H4 (cell line): ENCODE results near the gene NNMT. TPM values are rescaled to one million over a fixed set of nuclear protein-coding genes. Genes with fewer than 3 reads are reported as not detected.

Experiments
- DNase-seq: peaks from one replicate; pipeline ENCODE4 v3.0.0-alpha.2; 2015; ENCODE audit warnings: low spot score
- total RNA-seq: library from RNA; depleted of rRNA; stranded (reverse); fragments of >200 nt; shearing (Covaris generic); gene quantifications from 2 replicates; pipeline ENCODE4 v1.2.3, GENCODE V29; 2014; rRNA removed

Gene NNMT
- 895 and 907 TPM in 2 replicates for total RNA-seq

DNA sequence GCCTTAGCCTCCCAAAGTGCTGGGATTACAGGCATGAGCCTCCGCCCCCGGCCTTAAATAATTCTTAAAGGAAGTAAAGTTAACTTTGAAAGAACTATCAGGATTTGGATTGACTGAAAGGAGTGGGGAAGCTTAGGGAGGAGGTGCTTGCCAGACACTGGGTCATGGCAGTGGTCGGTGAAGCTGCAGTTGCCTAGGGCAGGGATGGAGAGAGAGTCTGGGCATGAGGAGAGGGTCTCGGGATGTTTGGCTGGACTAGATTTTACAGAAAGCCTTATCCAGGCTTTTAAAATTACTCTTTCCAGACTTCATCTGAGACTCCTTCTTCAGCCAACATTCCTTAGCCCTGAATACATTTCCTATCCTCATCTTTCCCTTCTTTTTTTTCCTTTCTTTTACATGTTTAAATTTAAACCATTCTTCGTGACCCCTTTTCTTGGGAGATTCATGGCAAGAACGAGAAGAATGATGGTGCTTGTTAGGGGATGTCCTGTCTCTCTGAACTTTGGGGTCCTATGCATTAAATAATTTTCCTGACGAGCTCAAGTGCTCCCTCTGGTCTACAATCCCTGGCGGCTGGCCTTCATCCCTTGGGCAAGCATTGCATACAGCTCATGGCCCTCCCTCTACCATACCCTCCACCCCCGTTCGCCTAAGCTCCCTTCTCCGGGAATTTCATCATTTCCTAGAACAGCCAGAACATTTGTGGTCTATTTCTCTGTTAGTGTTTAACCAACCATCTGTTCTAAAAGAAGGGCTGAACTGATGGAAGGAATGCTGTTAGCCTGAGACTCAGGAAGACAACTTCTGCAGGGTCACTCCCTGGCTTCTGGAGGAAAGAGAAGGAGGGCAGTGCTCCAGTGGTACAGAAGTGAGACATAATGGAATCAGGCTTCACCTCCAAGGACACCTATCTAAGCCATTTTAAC lies at the start of gene NNMT:
Gene NNMT, plus strand, starts transcription at position 724 of the 929 bp plus-strand sequence. Its CDS starts 158 bp downstream, at position 882.
- DNase-seq, result peak; percentile 97

- DNase-seq, result no peak
These were observed 49.0 kb upstream of the NNMT start for GRCh38 chr11:114247070-114247789.

- no peak for DNase-seq
These were observed 46.0 kb upstream of the NNMT start for GRCh38 chr11:114250180-114250579.

GRCh38 chr11:114250993-114251814 lies 45.0 kb upstream of the NNMT start:
- DNase-seq, result no peak

GRCh38 chr11:114251815-114252337 lies 44.3 kb upstream of the NNMT start:
- DNase-seq, result no peak

DNA sequence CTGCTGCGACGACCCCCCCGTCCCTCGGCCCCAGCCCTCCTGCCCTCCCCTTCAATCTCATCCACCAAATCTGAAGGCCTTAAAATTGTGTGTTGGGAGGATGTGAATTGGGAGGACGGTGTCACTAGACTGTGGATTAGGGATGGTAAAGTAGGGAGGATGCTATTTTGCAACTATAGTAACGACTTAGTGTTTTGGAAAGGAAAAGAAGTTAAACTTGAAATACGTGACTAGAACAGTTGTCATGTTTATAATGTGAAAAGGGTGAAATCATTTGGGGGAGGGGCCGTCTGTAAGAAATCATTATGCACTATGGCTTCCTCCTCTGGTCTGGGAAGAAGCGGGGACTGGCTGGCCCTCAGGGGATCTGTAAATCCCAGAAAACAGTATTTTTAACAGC lies 43.4 kb upstream of the NNMT start:
- DNase-seq, result no peak

GRCh38 chr11:114253771-114254170 lies 42.4 kb upstream of the NNMT start:
- no peak for DNase-seq

- DNase-seq, result no peak
These were observed 41.5 kb upstream of the NNMT start for GRCh38 chr11:114254571-114255146.

DNA sequence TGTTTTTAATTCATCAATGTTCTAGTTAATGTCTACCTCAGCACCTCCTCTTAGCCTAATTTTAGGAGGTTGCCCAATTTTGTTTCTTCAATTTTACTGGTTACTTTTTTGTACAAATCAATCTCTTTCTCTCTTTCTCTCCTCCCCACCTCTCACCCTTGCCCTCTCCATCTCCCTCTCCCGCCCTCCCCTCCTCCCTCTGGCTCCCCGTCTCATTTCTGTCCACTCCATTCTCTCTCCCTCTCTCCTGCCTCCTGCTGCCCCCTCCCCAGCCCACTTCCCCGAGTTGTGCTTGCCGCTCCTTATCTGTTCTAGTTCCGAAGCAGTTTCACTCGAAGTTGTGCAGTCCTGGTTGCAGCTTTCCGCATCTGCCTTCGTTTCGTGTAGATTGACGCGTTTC lies 40.9 kb upstream of the NNMT start:
- no peak for DNase-seq

- no peak for DNase-seq
These were observed 39.8 kb upstream of the NNMT start for GRCh38 chr11:114256176-114256966.

DNA sequence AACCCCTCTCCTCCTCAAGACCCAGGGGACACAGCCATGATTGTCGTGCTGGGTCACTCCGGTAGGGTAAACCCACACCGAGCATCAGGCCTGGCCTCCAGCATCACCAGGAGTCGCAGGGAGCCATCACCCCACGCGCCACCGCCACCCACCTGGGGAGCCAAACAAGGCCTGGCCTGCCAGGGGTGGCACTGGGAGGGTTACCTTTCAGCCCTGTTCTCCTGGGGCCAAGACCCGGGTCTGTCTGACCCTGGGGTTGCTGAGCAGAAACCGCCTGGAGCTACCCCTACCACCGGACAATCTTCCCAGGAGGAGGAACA lies 39.3 kb upstream of the NNMT start:
- no peak for DNase-seq

DNA sequence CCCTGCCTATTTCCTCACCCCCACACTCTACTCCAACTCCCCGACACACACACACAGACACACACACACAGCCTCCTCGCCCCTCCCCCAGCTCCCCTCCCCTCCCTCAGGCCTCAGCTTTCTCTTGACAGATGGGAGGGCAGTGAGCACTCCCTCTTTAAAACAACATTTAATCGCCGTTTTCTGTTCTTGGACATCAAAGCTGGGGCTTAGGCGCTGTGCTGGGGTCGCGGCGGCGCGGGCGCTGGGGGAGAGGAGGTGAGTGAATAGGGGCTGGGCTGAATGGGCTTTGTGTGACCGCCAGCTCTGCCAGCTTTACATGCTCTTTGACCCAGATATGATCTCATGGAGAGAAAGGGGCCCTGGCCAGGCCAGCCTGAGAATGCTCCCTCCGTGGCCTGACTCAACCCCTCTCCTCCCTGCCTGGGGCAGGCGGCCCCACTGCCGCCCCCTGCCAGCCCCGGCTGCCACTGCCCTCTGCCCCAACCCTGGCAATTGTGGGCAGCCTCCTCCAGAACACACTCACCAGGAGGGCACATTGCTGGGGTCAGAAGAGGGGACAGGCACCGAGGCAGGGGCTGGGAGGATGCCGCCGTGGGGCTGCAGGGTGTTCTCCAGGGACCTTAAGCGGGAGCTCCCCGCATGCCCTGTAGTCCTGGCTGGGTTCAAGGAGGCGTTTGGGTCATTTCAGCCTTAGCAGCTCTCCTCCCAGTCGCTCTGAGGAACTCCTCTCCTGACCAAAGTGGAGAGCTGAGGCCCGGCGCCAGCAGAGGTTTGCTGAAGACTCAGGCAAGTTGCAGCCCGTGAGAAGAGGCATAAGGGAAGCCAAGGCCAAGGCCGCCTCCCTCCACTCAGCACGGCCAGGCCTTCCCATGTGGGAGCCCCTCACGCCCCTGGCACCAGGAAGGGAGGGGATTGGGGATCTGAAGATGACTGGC lies 38.3 kb upstream of the NNMT start:
- no peak for DNase-seq

- DNase-seq, result no peak
These were observed 37.5 kb upstream of the NNMT start for GRCh38 chr11:114258696-114259095.

DNA sequence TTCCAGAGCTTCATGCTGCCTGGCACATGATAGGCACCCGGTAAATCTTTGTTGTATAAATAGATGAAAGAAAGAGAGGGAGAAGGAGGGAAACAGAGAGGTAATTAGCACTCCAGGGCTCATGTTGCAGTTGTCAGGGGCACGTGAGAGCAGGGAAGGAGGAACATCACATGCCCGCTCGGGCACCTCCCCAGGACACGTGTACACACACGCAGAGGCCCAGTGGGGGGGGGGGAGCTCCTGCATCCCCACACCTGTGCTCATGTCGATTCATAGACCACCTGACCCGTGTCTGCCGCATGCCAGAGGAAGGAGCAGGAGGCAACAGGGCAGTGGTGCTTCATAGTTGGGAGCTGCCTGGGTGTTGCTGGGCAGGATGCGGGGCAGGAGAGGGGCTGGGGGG lies 37.1 kb upstream of the NNMT start:
- DNase-seq, result no peak

DNA sequence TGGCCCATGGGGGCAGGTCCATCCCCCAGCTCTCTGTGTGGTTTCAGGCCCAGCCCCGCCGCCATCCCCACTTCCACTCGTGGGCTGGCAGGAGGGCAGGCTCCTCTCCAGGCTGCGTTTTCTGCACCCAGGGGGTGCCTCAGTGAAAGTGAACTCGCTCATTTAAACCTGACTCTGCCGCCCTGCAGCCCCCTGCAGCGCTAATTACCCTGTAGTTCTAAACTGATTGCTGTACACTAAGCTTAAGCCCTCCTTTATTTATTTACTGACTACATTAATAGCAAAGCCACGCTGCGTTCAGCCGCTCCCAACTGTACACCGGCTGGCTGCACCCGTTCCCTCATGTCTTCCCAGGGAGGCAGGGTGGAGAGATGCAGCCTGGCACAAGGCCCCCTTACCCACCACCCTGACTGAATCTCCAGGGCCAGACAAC lies 36.6 kb upstream of the NNMT start:
- DNase-seq, result no peak

DNA sequence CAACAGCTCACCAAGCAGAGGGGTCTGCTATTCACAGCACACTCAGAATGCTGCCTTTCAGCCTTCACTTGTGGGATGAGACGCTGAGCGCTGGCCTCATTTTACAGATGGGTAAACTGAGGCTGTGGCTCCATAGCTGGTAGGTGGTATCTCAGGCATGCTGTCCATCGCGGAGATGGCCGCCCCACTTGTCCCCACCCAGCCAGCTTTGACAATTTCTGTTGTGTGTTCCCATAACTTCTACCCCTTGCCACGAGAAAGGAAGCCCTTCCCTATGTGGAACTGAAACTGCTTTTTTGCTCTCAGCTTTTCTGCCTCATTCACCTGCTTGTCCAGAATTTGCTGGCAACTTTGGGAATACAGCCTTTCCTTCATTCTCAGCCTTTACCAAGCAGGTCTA lies 36.1 kb upstream of the NNMT start:
- no peak for DNase-seq

DNA sequence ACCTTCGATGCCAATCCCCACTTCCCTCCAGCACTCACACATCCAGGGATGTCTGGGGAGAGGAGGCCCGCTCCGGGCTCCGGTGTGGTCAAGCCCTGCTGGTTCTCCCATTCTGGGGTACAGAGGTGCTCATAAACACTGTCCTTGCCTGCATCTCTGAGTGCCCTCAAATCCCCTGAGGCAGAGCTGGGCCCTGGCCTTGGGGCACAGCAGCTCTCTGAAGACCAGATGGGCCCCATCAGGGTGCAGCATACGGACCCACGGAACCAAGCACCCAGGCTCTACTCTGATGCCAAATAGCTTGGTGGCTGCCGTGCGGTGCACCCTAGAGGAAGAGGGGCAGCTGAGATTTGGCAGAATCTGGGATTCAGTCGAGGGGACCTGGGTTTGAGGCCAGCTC lies 35.7 kb upstream of the NNMT start:
- DNase-seq, result no peak

DNA sequence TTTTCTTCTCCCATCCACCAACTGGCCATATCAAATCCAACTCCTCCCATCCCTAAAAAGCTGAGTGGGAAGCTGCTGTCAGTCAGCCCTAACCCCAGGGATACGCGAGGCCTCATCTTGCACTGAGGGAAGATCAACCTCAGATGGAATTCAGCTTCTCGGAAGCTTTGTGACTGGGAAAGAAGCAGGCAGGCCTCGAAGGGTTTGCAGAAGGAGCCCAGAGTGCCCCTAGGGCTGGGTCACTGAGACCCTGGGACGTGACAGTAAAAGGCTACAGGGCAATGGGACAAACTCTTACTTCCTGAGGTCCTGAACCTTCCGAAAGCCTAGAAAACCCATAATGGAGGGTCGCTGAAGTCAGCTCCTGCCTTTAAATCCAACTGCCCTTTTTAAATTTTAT lies 34.4 kb upstream of the NNMT start:
- no peak for DNase-seq

- DNase-seq, result peak; percentile 71
These were observed 33.3 kb upstream of the NNMT start for GRCh38 chr11:114262681-114263512.
